GM10266 (cell line): ENCODE measurements around the gene PDLIM1.

ENCODE experiments used
- DNase-seq: peaks from one replicate; pipeline ENCODE4 v3.0.0; 2012; ENCODE audit errors: extremely low spot score
- TF ChIP-seq, protein P1 (sequence below): IDR thresholded peaks from 2 replicates; pipeline ENCODE4 v1.5.1; 2012; ENCODE audit warnings: mild to moderate bottlenecking, low read depth; ENCODE audit not compliant: control insufficient read depth, insufficient read depth; ENCODE audit errors: missing control alignments

Gene PDLIM1

GRCh38 chr10:95264227-95265051, 26.4 kb downstream of the PDLIM1 start:
- no peak for DNase-seq
- TF ChIP-seq, protein P1, sequence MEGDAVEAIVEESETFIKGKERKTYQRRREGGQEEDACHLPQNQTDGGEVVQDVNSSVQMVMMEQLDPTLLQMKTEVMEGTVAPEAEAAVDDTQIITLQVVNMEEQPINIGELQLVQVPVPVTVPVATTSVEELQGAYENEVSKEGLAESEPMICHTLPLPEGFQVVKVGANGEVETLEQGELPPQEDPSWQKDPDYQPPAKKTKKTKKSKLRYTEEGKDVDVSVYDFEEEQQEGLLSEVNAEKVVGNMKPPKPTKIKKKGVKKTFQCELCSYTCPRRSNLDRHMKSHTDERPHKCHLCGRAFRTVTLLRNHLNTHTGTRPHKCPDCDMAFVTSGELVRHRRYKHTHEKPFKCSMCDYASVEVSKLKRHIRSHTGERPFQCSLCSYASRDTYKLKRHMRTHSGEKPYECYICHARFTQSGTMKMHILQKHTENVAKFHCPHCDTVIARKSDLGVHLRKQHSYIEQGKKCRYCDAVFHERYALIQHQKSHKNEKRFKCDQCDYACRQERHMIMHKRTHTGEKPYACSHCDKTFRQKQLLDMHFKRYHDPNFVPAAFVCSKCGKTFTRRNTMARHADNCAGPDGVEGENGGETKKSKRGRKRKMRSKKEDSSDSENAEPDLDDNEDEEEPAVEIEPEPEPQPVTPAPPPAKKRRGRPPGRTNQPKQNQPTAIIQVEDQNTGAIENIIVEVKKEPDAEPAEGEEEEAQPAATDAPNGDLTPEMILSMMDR = no peak

- TF ChIP-seq, protein P1 = no peak
- no peak for DNase-seq
These were observed 27.0 kb downstream of the PDLIM1 start for GRCh38 chr10:95263864-95264226.

DNA sequence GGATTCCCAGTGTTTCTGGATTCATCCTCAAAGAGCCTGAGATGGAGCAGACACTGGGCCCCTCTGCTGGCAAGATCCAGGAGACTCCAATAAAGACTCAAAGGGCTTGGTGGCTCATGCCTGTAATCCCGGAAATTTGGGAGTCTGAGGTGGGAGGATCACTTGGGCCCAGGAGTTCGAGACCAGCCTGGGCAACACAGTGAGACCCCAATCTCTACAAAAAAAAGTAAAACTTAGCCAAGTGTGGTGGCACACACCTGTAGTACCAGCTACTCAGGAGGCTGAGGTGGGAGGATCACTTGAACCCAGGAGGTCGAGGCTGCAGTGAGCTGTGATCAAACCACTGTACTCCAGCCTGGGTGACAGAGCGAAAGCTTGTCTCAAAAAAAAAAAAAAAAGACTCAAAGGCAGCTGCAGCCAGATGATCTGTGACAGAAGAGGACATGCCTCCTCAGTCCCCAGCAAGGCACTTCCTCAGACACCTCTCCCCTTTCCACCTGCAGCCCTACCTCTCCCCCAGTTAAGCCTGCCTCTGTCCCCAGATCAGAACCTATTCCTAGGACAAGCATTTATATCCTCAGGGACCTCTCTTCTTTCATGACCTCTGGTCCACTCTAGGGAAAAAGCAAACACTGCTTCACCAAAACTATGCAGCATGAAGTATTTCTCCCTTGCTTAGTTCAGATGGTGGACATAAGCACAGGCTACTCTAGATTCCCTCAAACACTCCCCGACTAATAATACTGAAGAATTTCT, 27.9 kb downstream of the PDLIM1 start:
- TF ChIP-seq, protein P1 = no peak
- DNase-seq = no peak

GRCh38 chr10:95261926-95262325, 28.9 kb downstream of the PDLIM1 start:
- DNase-seq = no peak
- TF ChIP-seq, protein P1 = no peak

GRCh38 chr10:95260909-95261552, 29.8 kb downstream of the PDLIM1 start:
- TF ChIP-seq, protein P1 = no peak
- no peak for DNase-seq

- no peak for DNase-seq
- TF ChIP-seq, protein P1 = no peak
These were observed 30.4 kb downstream of the PDLIM1 start for GRCh38 chr10:95260397-95260881.

DNA sequence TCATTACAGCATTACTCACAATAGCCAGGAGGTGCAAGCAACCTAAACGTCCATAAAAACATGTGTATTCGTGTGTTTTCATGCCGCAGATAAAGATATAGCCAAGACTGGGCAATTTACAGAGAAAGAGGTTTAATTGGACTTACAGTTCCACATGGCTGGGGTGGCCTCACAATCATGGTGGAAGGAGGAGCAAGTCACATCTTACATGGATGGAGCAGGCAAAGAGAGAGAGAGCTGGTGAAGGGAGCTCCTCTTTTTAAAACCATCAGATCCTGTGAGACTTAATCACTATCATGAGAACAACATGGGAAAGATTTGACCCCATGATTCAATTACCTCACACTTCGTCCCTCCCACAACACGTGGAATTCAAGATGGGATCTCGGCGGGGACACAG, 33.0 kb downstream of the PDLIM1 start:
- TF ChIP-seq, protein P1 = no peak
- no peak for DNase-seq
